Measurements from ENCODE around the gene SEMA7A.
"Not testable (repeated sequence)": the region's sequence is repeated elsewhere in the genome, so short reads cannot be mapped to it uniquely, and the experiment has no call there.

SEMA7A gene

DNA sequence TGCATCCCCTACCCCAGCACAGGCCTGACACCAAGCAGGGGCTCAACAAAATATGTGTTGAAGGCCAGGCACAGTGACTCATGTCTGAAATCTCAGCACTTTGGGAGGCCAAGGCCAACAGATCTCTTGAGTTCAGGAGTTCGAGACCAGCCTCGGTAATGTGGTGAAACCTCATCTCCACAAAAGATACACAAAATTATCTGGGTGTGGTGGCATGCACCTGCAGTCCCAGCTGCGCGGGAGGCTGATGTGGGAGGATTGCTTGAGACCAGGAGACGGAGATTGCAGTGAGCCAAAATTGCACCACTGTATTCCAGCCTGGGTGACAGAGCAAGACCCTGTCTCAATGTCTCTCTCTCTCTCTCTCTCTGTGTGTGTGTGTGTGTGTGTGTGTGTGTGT is 35.6 kb downstream of the SEMA7A start:
- no peak for DNase-seq

DNA sequence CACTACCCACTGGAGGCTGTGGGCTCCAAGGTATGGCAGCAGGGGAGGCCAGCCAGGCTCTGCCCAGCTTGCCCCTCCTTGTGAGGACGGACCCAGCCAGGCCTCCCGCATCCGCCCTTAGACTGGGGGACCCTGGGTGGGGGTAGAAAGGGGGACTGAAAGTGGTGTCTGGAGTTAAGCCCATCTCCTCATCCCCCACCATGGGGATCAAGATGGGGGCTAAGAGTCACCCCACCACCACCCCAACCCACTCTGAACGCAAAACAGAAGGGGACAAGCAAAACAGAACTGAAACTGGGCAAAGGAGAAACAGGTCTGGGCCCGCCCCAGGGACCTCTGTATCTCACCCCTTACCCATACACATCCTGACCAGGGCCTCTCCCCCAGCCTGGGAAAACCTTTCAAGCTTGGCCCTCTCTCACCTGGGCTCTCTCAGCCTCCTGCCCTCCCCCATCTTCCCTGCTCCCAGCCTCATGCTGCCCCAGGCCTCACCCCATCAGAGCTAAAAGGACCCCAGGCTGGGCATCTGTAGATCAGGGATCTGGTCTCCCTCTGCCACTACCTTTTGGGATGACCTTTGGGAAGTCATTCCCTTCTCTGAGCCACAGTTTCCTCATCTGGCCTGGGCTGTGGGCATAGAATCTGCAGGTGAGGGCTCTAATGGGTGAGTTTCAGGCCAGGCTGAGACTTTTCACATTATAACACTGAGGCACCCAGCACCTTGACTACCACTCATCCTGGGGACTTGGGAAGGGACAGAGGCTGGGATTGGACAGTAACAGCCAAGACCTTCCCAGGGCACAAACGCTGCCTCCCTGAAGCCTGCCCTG is 36.3 kb downstream of the SEMA7A start:
- DNase-seq: no peak

DNA sequence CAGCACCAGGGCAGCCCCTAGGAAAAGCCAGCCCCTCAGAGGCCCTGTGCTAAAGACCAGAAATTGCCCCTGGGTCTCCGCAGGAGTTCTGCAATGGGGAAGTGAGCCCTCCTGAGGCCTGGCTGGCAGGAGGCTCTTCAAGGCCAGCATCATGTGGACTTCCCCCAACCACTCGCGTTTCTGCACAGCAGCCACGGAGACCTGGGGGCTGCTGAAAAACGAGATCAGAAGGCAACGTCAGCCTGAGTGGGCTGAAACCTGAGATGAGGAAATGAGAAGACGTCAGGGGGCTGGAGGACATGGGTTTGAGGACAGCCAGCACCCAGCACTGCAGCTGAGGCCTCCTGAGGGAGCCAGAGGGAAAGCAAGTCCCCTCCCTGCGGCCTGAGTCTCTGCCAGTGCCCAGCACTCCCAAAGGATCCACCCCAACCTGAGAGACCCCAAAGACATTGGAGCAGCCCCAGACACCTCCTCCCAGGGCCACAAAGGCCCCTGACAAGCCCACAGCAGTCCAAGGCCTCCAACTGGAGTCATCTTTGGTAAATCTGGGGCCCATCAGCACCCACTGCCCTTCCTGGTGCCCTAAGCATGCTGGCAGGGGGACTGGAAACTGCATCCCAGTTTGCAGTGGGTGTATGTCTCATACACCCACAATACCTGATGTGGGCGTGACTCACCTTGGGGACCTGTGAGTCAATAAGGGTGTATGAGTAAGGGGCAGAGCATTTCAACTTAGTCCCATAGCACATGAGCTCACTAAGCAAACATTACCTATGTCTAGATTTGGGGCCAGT is 37.1 kb downstream of the SEMA7A start:
- DNase-seq: no peak

DNA sequence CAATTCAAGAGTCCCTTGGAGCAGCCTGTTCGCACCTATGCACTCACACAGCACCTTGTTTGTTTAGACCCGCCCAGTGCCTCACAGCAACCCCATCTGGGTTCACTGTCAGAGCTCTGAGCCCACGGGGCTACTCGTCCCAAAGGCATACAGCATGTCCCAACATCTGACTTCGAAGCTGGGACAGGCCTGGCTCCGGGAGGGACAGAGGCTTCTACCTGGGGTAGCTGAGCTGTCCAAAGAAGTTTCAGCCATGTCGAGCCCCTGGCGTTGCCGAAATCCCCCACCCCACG is 37.7 kb downstream of the SEMA7A start:
- DNase-seq: no peak

DNA sequence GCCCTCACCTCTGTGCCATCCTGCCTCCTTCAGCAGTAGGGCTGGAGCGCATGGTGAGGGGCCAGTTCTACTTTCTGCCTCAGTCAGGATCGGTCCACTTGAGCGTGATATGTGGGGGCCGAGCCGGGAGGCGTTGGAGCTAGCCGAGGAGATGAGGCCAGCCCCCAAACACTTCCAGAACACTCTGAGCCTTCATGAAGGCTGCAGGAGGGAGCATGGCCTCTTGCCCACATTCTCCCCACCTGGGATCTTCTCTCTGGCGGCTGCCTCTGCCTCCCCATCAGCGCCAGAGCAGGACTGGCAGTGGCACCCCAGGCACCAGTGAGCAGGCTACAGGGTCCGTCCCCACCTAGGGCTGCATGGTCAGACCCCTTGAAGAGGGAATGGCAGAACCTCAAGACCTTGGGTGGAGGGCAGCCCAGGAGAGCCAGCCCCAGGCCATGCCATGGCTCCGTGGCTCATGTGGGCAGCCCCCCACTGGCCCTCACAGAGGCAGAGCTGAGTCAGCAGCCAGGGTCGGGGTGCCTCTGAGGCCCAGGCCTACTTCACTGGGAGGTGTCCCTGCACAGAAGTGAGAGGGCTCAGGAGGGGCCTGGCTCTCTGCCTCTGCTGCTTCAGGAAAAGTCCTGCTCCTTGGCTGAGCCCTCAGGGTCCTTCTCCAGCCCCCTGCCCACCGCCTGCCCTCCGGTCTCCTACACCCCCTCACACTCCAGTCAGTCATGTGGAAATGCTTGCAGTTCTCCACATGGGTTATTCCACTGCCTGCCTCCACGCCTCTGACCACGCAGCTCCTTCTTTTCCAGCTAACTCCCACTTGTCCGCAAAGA is 38.2 kb downstream of the SEMA7A start:
- no peak for DNase-seq

DNA sequence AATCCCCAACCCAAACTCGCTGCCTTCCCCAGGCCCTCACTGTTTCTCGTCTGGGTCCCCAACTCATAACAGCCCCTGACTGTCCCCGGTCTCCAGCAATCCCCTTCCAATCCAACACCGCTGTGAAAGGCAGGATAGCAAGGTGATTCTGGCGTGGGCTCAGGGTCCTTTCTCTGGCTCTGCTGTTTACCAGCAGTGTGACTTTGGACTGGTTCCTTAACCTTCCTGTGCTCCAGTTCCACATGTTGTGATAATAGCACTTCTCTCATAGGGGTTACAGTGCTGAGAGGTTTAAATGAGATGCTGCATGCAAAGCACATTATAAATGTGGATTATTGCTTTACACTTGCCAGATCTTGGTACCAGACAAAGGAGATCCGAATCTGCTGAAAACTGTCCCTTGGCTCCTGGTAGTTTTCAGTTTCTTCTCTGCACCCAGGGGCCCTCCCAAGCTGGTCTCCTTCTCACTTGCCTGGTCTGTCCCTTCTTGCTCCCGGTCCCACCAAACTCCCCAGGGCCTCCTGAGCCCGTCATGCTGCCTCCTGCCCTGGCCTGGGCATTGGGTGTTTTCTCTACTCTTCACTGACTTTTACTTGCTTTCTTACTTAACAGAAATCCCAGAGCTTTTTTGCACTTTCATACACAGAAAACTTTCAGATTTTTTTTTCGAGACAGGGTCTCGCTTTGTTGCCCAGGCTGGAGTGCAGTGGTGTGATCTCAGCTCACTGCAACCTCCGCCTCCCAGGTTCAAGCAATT is 39.5 kb downstream of the SEMA7A start:
- no peak for DNase-seq

DNA sequence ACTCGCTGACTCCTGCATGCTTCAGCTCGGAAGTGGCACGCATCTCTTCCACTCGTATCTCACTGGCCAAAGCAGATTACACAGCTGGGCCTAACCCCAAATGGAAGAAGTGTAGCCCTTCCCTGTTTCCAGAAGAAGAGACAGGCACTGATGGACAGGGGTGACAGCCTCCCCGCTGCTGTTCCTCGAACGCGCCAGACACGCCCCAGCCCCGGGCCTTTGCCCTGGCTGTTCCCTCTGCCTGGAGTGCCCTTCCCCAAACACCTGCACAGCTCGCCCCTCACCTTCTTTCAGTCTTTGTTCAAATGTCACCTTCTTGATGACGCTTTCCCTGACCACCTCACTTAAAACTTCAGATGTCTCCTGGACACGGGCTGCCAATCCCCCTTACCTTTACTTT is 40.3 kb downstream of the SEMA7A start:
- no peak for DNase-seq

DNA sequence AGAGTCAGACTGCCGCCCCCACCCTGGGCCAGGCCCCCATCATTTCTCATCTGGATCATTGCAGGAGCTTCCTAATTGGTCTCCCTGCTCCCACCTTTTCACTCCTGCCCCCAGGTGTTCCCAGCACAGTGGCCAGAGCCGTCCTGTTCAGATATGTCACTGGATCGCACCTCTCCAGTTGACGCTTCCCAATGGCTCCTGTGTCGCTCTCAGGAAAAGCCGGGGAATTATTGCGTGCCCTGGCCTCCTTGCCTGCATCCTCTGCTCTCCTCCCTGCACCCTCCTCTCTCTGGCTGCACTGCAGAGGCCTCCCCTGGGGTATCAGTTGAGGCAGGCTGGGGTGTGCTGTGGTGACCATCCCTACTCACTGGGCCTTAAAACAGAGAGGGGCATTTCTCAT is 40.9 kb downstream of the SEMA7A start:
- no peak for DNase-seq

DNA sequence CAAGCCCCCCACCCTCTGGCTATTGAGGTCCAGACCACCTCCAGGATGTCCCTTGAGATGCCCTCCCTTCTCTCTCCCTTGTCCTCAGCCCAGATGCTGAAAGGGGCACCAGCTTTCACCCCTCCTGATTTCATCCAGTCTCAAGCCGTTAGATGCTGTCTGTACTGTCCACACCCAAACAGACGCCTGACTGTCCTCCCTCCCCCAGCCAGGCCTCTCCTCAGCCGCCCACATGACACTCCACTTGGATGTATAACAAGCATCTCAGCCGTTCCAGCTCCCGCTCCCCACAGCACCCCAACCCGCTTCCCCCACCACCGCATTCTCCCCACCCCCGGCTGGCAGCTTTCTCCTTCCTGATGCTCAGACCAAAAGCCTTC is 41.3 kb downstream of the SEMA7A start:
- no peak for DNase-seq

DNA sequence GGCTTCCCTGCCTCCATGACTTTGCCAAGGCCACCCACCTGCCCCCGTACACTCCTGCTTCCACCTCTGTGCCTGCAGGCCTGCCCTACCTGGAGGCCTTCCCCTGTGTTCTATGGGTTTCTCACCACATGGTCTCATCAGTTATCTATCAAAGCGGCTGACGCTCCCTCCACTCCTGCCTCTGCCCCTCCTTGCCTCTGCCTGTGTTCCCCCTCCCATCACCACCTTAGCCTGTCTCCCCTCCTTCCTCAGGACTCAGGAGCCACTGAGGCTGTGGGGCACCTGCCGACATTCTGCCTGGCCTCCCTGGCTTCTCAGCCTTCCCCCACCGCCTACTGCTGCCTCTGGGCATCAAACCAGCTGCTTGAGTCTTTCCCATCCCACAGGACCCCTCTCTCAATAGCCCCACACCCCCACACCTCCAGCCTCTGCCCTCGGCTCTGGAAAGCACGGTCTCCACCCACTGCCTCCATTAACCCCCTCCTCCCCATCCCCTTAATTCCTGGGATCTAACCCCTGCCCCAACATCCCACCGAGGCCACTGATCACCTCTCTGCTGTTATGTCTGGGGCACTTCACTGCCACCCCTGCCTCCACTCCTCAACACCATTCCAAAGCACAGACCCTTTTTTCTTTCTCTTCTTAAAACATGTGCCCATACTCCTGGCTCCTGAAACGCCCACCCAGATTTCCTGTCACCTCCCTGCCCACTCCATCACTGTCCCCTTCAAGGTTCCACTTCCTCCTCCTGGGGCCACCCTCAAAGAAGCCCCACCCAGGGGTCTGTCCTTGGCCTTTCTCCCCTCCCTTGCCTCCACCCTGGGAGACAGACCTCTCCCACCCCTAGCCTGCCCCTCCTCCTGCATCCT is 41.9 kb downstream of the SEMA7A start:
- DNase-seq: no peak

DNA sequence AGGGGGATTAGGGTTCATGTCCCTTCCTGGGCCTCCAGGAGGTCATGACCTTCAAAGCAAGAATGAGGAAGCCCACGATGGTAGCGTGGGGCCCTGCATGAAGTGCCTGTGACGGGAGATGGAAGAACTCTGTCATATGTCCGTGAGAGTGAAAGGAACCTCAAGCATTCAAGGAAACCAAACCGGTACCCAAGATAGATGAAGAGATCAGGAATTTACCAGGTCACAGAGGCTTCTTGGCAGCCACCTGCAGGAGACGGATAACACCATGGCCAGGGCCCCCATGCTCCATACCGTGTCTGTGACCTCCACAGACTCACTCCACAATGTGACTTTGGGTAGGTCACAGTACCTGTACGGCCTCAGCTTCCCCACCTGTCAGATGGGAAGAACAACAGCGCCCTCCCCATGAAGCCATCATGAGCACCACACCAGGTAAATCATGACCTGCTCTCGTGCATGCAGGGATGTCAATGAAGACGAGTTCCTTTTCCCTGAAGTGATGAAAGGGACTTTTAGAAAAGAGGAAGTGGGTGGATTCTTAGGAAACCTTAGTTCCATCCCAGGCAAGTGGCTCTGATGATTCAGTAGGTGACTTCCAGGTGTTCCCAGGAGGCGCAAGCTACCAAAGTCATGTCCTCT is 43.0 kb downstream of the SEMA7A start:
- DNase-seq: no peak

DNA sequence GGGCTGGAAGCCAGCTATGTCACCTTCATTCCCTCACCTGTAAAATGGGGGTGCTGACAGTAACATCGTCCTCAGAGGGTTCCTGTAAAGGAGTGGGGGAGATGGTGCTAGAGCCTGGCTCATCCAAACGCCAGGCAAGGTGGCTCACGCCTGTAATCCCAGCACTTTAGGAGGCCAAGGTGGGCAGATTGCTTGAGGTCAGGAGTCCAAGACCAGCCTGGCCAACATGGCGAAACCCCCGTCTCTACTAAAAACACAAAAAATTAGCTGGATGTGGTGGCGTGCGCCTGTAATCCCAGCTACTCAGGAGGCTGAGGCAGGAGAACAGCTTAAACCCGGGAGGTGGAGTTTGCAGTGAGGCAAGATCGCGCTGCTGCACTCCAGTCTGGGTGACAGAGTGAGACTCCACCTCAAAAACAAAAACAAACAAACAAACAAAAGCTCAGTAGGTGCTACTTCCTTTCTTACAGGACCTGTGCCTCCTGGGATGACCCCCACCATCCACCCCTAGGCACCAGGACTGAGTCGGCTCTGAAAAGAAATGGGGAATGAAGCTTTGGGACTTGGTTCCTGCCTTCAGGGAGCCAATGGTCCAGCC is 43.6 kb downstream of the SEMA7A start:
- not testable (repeated sequence) for DNase-seq

DNA sequence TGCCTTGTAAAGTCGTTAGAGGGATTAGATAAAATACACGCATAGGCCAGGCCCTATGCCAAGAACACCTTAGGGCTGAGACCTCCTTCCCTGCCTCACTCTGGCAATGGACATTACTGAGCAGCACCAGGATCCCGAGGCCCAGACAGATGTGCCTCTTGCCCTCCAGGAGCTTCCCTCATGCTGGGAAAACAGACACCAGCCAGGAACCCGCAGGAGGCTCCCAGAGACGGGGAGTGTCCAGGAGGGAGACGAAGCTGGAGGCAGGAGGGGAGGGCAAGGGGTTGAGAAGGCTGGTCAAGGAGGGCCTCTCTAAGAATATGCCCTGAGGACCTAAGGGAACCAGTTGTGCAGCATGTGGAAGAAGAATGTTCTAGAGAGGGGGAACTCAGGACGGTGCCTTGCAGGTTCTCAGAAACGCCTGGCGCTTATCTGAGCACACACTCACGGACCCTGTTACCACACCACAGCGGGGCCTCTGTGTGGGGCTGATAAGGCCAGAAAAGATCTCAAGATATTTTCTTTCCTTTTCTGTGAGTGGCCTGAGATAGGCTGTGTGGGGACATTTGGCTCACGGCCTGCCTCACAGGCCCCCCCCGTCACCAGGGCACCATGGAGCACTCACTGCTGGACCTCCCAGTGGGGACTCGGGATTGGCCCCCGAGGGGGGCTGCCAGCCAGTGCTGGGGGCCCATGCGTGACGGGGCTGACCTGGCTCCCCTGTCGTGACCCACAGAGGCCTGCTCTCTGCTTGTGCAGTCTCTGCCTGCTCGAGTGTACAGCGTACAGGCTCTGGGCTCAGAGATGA is 44.3 kb downstream of the SEMA7A start:
- no peak for DNase-seq

DNA sequence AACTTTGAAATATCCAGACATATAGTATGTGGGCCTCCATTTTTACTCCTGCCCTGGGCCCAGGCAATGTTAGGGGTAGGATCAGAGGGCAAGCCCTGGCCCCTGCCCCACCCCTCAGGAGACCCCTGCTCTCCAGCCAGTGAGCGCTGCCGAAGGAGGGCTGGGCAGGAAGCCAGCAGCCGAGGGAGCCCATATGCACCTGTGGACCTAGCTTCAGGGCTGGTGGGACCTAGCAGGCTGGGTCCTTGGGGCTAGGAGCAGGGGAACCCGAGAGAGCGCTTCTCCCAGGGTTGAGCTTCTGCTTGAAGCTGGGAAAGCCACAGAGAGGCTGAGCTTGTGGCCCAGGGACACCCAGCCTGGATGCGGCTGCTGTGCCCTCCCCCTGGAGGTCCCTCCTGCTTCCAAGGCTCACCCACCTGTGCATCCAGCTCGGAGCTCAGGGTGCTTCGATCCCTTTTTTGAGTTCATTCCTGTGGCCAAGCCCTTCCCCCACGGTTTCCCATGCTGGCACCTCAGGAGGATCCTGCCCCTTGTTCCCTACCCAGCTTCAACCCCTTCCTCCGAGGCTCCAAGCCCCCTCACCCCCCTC is 45.3 kb downstream of the SEMA7A start:
- DNase-seq: no peak

DNA sequence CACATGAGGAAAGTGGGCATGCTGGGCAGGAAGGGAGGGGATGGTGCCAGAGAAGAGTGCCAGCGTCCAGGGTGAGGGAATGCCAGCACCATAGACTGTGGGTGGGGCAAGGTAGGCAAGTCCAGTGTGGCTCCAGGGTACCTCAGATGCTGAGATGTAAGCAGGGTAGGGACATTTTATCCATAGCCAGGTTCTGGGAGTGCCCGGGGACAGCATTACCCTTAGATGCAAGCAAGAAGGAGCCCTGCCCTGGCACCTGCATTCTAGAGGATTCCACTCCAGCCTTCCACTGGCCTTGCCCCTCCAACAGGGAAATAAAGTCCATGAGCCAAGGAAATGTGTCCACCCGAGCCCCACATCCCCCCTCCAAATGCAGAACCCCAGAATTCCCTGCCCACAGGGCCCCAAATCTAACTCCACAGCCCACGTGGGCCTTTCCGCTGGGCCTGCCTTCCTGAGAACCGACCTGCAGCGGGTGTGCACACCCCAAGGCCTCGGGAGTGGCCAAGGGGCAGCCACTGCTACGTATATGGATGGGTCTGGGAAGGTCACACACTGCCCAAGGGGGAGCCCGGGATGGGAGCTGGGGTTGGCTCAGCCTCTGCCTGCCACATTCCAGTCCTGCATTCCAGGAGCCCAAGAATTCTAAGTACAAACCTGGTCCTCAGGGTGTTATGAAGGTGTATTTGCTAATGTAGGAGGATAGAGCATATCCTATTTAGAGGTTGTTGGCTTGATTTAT is 46.0 kb downstream of the SEMA7A start:
- no peak for DNase-seq

DNA sequence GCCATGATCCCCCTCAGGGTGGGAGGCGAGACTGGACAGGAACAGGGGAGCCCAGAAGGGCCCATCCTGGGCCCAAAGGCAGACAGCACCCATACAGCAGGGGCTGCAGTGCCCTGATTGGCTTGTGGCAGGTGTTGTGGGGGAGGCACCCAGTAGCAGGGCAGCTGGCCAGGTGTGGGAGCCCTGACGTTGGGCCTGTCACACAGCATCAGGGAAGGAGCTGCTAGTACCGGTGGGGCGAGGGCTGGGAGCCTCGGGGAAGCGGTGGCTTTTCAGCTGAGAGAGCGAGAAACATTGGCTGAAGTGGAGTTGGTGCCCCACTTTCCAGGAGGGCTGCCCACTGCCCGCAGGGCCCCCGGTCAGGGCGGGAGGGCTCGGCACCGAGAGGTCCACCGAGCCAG is 46.6 kb downstream of the SEMA7A start:
- no peak for DNase-seq

DNA sequence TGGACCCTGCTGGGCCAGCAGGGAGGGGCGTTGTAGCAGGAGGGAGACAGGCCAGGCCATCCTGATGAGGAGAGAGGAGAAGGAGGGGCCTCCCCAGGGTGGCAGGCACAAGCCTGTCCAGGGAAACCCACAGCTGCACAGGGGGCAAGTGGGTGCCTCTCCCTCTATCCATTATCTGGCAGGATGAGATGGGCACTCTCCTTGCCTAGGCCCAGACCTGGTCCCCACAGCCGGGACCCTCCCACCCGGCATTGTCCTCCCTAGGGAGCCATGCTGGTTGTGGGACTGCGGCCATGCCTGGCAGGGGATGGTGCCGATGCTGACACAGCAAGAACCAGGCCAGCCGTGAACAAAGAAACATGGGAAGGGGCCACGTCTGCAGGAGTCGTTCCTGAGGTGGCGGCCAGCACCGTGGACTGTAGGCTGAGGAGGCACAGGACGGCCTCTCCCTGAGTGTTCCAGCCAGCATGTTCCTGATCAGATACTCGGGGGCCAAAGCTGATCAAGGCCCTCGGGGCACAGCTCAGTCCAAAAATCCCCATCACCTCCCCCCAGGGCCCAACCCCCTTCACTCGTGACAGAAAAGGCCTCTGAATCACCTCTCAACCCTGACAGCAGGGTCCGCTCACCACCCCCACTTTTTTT is 47.1 kb downstream of the SEMA7A start:
- no peak for DNase-seq

DNA sequence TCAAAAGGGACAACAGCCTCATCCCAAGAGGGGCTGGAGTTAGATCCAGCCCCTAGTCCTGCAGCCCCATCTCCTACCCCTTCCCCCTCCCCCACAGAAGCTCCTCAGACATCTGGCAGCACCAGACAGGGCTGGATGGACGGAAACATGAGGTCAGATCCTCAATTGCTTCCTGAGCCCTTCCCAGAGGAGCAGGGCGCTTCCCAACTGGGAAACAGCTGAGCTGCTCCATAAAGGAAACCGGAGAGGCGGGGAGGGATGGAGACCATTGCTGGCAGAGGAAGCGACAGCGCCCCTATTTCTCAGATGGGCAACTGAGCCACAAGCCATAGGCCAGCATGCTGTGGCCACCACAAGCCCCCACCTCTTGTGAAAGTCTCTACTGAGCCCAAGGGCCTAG is 48.0 kb downstream of the SEMA7A start:
- no peak for DNase-seq

All from NCI-H2171 (cell line).